OCI-LY3 (cell line): ENCODE results near the gene LMX1B.

Experiments
- H2AFZ ChIP-seq: fragments of 200-600, 300-600 bp; shearing (Covaris generic); 2 replicates; pipeline ENCODE4 v1.6.0; 2014; ENCODE audit warnings: antibody characterized with exemption, low read depth, low read length
- H3K27ac ChIP-seq: fragments of 200-600, 300-600 bp; sonication (generic); 2 replicates; pipeline ENCODE4 v1.5.1; 2014; ENCODE audit warnings: mild to moderate bottlenecking, low read length, moderate library complexity, mixed read lengths
- H3K27me3 ChIP-seq: fragments of 200-600, 300-600 bp; sonication (generic); 2 replicates; pipeline ENCODE4 v1.6.1; 2014; ENCODE audit warnings: low read depth, low read length, mixed read lengths
- H3K36me3 ChIP-seq: fragments of 200-600, 300-600 bp; sonication (generic); replicated peaks from 2 replicates; pipeline ENCODE3; 2014; ENCODE audit warnings: low read depth, low read length, mixed read lengths
- H3K4me1 ChIP-seq: fragments of 300-600, 200-600 bp; sonication (generic); 2 replicates; pipeline ENCODE4 v1.6.1; 2014; ENCODE audit warnings: low read length, mixed read lengths
- H3K4me2 ChIP-seq: fragments of 200-600, 300-600 bp; sonication (generic); 2 replicates; pipeline ENCODE4 v1.6.1; 2014; ENCODE audit warnings: low read length, mixed read lengths
- H3K4me3 ChIP-seq: fragments of 300-600, 200-600 bp; sonication (generic); 2 replicates; pipeline ENCODE4 v1.5.1; 2014; ENCODE audit warnings: antibody characterized with exemption, mild to moderate bottlenecking, low read length, moderate library complexity
- H3K79me2 ChIP-seq: fragments of 300-600, 200-600 bp; shearing (Covaris generic); 2 replicates; pipeline ENCODE4 v1.6.1; 2014; ENCODE audit warnings: mild to moderate bottlenecking, low read length, mixed read lengths
- H3K9ac ChIP-seq: fragments of 300-600, 200-600 bp; shearing (Covaris generic); 2 replicates; pipeline ENCODE4 v1.6.0; 2014; ENCODE audit warnings: mild to moderate bottlenecking, low read length, moderate library complexity
- H3K9me3 ChIP-seq: fragments of 200-600, 300-600 bp; shearing (Covaris generic); 2 replicates; pipeline ENCODE4 v1.6.1; 2014; ENCODE audit warnings: low read length, mixed read lengths; ENCODE audit not compliant: insufficient read depth
- H4K20me1 ChIP-seq: fragments of 200-600, 300-600 bp; sonication (generic); 2 replicates; pipeline ENCODE4 v1.6.1; 2016; ENCODE audit warnings: low read length, mixed read lengths; ENCODE audit not compliant: insufficient read depth
- EZH2phosphoT487 ChIP-seq: fragments of 200-600 bp; shearing (Covaris generic); IDR thresholded peaks from 2 replicates; pipeline ENCODE4 v1.6.1; 2018; ENCODE audit warnings: antibody characterized with exemption, mixed run types, low read depth
- TF ChIP-seq, protein P1 (sequence below): fragments of 200-600, 300-600 bp; sonication (generic); IDR thresholded peaks from 2 replicates; pipeline ENCODE4 v1.5.1; 2014; ENCODE audit warnings: antibody characterized with exemption, low read length, low read depth

The LMX1B gene

DNA sequence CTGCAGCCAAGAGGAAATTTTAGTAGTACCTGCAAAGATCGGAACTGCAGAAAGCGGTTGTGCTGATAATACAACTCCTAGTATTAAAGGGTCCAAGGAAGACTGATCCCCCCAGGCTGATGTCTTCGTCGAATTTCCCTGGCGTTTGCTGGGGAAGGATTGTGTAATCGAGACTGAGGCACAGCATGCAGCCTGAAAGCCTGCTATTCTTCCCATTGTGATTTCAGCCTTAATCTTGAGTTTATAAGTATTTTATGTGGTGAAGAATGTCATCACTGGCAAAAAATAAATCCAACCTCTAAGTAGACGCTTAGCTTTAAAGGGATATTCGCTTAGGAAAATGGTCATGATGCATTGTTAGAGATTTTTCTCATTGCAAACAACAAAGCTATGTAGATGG is 21.3 kb upstream of the LMX1B start:
- Histone ChIP-seq H3K9me3 (peaks cover 4% of the 10 kb centered on the region; the same call in 1 of the 2 replicates), H3K79me2 (no peaks in the 10 kb centered on the region), H3K27me3 (peaks cover 41% of the 10 kb centered on the region), H3K9ac (no peak overlapping the region), H3K4me3 (no peak overlapping the region), H3K27ac (no peak overlapping the region), H3K4me2 (no peak overlapping the region), H2AFZ (no peak overlapping the region), H4K20me1 (no peaks in the 10 kb centered on the region), H3K36me3 (no peaks in the 10 kb centered on the region), H3K4me1 (no peaks in the 10 kb centered on the region)
- no peak for TF ChIP-seq EZH2phosphoT487
- TF ChIP-seq, protein P1, sequence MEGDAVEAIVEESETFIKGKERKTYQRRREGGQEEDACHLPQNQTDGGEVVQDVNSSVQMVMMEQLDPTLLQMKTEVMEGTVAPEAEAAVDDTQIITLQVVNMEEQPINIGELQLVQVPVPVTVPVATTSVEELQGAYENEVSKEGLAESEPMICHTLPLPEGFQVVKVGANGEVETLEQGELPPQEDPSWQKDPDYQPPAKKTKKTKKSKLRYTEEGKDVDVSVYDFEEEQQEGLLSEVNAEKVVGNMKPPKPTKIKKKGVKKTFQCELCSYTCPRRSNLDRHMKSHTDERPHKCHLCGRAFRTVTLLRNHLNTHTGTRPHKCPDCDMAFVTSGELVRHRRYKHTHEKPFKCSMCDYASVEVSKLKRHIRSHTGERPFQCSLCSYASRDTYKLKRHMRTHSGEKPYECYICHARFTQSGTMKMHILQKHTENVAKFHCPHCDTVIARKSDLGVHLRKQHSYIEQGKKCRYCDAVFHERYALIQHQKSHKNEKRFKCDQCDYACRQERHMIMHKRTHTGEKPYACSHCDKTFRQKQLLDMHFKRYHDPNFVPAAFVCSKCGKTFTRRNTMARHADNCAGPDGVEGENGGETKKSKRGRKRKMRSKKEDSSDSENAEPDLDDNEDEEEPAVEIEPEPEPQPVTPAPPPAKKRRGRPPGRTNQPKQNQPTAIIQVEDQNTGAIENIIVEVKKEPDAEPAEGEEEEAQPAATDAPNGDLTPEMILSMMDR, result no peak

DNA sequence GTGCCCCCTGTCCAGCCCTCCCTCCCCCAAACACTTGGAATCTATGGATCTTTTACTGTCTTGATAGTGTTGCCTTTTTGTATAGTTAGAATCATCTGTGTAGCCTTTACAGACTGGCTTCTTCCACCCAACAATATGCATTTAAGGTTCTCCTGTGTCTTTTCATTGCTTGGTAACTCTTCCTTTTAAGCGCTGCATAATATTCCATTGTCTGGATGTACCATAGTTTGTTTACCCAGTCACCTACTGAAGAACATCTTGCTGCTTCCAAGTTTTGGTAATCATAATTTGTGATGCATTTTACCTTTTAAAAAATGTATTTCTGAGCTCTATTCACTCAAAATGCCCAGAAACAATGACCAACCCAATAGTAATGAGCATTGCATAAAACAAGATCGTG is 17.7 kb upstream of the LMX1B start:
- H2AFZ ChIP-seq, result no peak overlapping the region
- no peak for TF ChIP-seq EZH2phosphoT487
- TF ChIP-seq, protein P1, result no peak
- H3K9me3 ChIP-seq, result peaks cover 4% of the 10 kb centered on the region; the same call in 1 of the 2 replicates

DNA sequence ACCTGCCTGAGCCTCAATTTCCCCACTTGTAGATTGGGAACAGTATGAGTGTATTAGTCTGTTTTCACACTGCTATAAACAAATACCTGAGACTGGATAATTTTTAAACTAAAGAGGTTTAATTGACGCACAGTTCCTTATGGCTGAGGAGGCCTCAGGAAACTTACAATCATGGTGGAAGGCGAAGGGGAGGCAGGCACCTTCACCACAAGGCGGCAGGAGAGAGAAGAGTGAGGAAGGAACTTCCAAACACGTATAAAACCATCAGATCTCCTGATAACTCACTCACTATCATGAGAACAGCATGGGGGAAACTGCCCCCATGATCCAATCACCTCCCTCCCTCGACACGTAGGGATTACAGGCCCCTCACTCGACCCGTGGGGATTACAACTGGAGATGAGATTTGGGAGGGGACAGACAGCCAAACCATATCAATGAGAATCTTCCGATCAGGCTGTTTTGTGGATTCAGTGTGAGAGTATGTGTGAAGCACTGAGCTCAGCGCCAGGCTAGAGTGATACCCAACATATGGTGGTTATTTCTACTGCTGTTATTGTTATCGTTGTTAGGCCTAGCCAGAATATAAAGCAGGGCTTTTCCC is 14.6 kb upstream of the LMX1B start:
- H3K79me2 ChIP-seq, result no peaks in the 10 kb centered on the region
- peaks cover 26% of the 10 kb centered on the region for H3K27me3 ChIP-seq
- H4K20me1 ChIP-seq, result no peaks in the 10 kb centered on the region
- TF ChIP-seq, protein P1, result no peak
- no peak for TF ChIP-seq EZH2phosphoT487
- no peak overlapping the region for H3K27ac ChIP-seq
- no peak overlapping the region for H3K4me2 ChIP-seq
- no peak overlapping the region for H2AFZ ChIP-seq
- peaks cover 4% of the 10 kb centered on the region; the same call in 1 of the 2 replicates for H3K9me3 ChIP-seq
- no peaks in the 10 kb centered on the region for H3K36me3 ChIP-seq
- no peak overlapping the region for H3K4me3 ChIP-seq
- no peaks in the 10 kb centered on the region for H3K4me1 ChIP-seq
- no peak overlapping the region for H3K9ac ChIP-seq

More for the DNA sequence above, 17.7 kb upstream of the LMX1B start:
- Histone ChIP-seq H3K4me1 (no peaks in the 10 kb centered on the region), H3K4me3 (no peak overlapping the region), H3K79me2 (no peaks in the 10 kb centered on the region), H3K4me2 (no peak overlapping the region), H3K36me3 (no peaks in the 10 kb centered on the region), H4K20me1 (no peaks in the 10 kb centered on the region), H3K9ac (no peak overlapping the region), H3K27ac (no peak overlapping the region), H3K27me3 (peaks cover 39% of the 10 kb centered on the region)

DNA sequence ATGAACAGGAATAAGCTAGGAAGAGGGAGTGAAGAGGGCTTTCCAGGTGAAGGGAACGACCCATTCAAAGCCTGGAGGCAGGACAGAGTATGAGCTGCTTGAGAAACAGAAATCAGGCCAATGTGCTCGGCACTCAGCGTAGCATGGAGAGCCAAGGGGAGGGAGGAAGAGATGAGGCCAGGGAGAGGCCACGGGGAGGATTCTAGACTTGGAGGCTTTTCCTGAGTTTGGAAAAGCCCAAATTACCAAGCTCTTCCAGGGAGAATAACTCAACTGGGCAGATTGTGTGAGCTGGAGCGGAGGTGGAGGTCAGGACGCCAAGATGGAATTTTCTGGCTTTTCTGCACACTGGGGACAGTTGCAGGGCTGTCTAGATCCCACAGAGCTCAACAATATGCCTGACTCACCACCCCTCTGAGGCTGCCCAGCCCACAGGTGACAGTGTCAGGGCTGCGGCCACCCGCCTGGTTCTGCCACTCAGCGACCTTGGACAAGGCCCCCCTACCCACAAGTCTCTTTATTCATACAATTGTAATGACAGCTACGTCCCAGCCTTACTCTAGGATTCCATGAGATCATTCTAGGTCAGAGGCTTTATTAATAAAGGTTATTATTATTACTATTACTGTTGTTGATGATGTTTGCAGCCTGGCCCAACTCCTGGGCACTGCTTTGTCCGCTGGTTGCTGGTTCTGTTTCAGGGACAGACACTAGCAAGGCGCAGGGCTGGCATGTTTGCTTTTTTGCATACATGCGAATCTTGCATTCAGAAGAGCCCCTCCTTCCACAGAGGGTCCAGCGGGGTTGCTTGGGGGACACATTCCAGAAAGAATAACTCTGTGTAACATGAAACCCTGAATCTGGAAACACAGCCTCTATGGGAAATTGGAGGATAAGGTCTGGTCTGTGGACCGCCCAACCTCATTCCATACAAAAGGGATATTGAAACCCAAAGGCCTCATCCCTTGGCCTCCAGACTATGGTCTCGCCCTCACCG is 9.4 kb upstream of the LMX1B start:
- TF ChIP-seq, protein P1, result no peak
- no peak for TF ChIP-seq EZH2phosphoT487
- Histone ChIP-seq H3K27me3 (0 out of 2 replicates have a peak, but pooled peaks cover 3% of the 10 kb centered on the region), H3K9me3 (no peaks in the 10 kb centered on the region)

More for the DNA sequence above, 9.4 kb upstream of the LMX1B start:
- no peak overlapping the region for H2AFZ ChIP-seq
- H3K4me3 ChIP-seq, result no peak overlapping the region
- no peaks in the 10 kb centered on the region for H3K4me1 ChIP-seq
- H3K9ac ChIP-seq, result no peak overlapping the region
- H3K79me2 ChIP-seq, result no peaks in the 10 kb centered on the region
- no peak overlapping the region for H3K4me2 ChIP-seq
- no peaks in the 10 kb centered on the region for H4K20me1 ChIP-seq
- H3K36me3 ChIP-seq, result no peaks in the 10 kb centered on the region
- H3K27ac ChIP-seq, result no peak overlapping the region
